ENCODE results near the gene SYT7. TPM values are rescaled to one million over a fixed set of nuclear protein-coding genes. Genes with fewer than 3 reads are reported as not detected.

Gene SYT7
- total and polyA plus RNA-seq, 7 experiments from 2014 or later, result 0.08 to 0.44 TPM; not detected in 5

- intact Hi-C loops (cut with micrococcal nuclease), result no loop called here
- Mint-ChIP-seq H3K4me1 (peaks cover 0 to 6% (median 0%) of the 10 kb centered on the region in 7 donors), H3K27me3 (peaks cover 0 to 18% (median 5%) of the 10 kb centered on the region in 5 donors), H3K4me3 (no peak overlapping the region), H3K9me3 (no peaks in the 10 kb centered on the region), H3K27ac (no peak overlapping the region), H3K36me3 (no peaks in the 10 kb centered on the region)
- H3K36me3 ChIP-seq (ENCODE audit: control insufficient read depth in 2 of 3, insufficient read depth in 3 of 3, low read length in 3 of 3), result no peaks in the 10 kb centered on the region
- no peak for DNase-seq
- H3K4me1 ChIP-seq (ENCODE audit: control insufficient read depth in 2 of 2, insufficient read depth in 2 of 2, low read length in 2 of 2), result no peaks in the 10 kb centered on the region
- POLR2A ChIA-PET, result no interaction called here
- ATAC-seq, result no peak
- no peak overlapping the region for H3K27ac ChIP-seq (ENCODE audit: low read depth, low read length)
- H3K4me3 ChIP-seq (ENCODE audit: low read length), result no peak overlapping the region
- H3K9me3 ChIP-seq (ENCODE audit: control insufficient read depth in 2 of 3, low read length in 3 of 3), result no peaks in the 10 kb centered on the region
- no peaks in the 10 kb centered on the region for H3K27me3 ChIP-seq (ENCODE audit: control insufficient read depth in 2 of 2, insufficient read depth in 2 of 2, low read length in 2 of 2)
- CTCF ChIA-PET, result no interaction called here
Measured at GRCh38 chr11:61626580-61627380, 45.9 kb upstream of the SYT7 start.

- peaks cover 0 to 28% (median 7%) of the 10 kb centered on the region in 5 donors for H3K27me3 Mint-ChIP-seq
- ChIA-PET CTCF (interaction anchor here (0.6 kb wide), 1 partner anchor 1288 kb away, joined by 5 read pairs; no protein-coding TSS in a partner anchor), POLR2A (no interaction called here)
- H3K36me3 Mint-ChIP-seq, result no peaks in the 10 kb centered on the region
- H3K4me3 Mint-ChIP-seq, result no peak overlapping the region
- H3K9me3 Mint-ChIP-seq, result no peaks in the 10 kb centered on the region
- ATAC-seq (no peak), DNase-seq (no peak)
- Histone ChIP-seq H3K27me3 (ENCODE audit: control insufficient read depth in 2 of 2, insufficient read depth in 2 of 2, low read length in 2 of 2) (no peaks in the 10 kb centered on the region), H3K4me3 (ENCODE audit: low read length) (no peak overlapping the region), H3K36me3 (ENCODE audit: control insufficient read depth in 2 of 3, insufficient read depth in 3 of 3, low read length in 3 of 3) (no peaks in the 10 kb centered on the region), H3K4me1 (ENCODE audit: control insufficient read depth in 2 of 2, insufficient read depth in 2 of 2, low read length in 2 of 2) (no peaks in the 10 kb centered on the region), H3K27ac (ENCODE audit: low read depth, low read length) (no peak overlapping the region), H3K9me3 (ENCODE audit: control insufficient read depth in 2 of 3, low read length in 3 of 3) (no peaks in the 10 kb centered on the region)
- intact Hi-C loops (cut with micrococcal nuclease), result no loop called here
- no peak overlapping the region for H3K27ac Mint-ChIP-seq
- peaks cover 0 to 6% (median 0%) of the 10 kb centered on the region in 7 donors for H3K4me1 Mint-ChIP-seq
Measured at GRCh38 chr11:61625525-61625924, 44.6 kb upstream of the SYT7 start.

GRCh38 chr11:61621917-61622585 is 41.2 kb upstream of the SYT7 start:
- Mint-ChIP-seq H3K27ac (no peak overlapping the region), H3K36me3 (no peaks in the 10 kb centered on the region), H3K4me3 (no peak overlapping the region), H3K27me3 (peaks cover 5 to 32% (median 19%) of the 10 kb centered on the region in 5 donors), H3K9me3 (peaks cover 0 to 2% (median 0%) of the 10 kb centered on the region in 11 donors), H3K4me1 (no peaks in the 10 kb centered on the region)
- Histone ChIP-seq H3K27me3 (ENCODE audit: control insufficient read depth in 2 of 2, insufficient read depth in 2 of 2, low read length in 2 of 2) (no peaks in the 10 kb centered on the region), H3K4me3 (ENCODE audit: low read length) (no peak overlapping the region), H3K36me3 (ENCODE audit: control insufficient read depth in 2 of 3, insufficient read depth in 3 of 3, low read length in 3 of 3) (no peaks in the 10 kb centered on the region), H3K27ac (ENCODE audit: low read depth, low read length) (no peak overlapping the region), H3K9me3 (ENCODE audit: control insufficient read depth in 2 of 3, low read length in 3 of 3) (no peaks in the 10 kb centered on the region), H3K4me1 (ENCODE audit: control insufficient read depth in 2 of 2, insufficient read depth in 2 of 2, low read length in 2 of 2) (no peaks in the 10 kb centered on the region)
- POLR2A ChIA-PET, result no interaction called here
- CTCF ChIA-PET, result no interaction called here
- DNase-seq (no peak), ATAC-seq (no peak)
- intact Hi-C loops (cut with micrococcal nuclease), result no loop called here

GRCh38 chr11:61619471-61620226 is 38.8 kb upstream of the SYT7 start:
- Histone ChIP-seq H3K4me1 (ENCODE audit: control insufficient read depth in 2 of 2, insufficient read depth in 2 of 2, low read length in 2 of 2) (no peaks in the 10 kb centered on the region), H3K4me3 (ENCODE audit: low read length) (no peak overlapping the region), H3K27me3 (ENCODE audit: control insufficient read depth in 2 of 2, insufficient read depth in 2 of 2, low read length in 2 of 2) (no peaks in the 10 kb centered on the region), H3K9me3 (ENCODE audit: control insufficient read depth in 2 of 3, low read length in 3 of 3) (no peaks in the 10 kb centered on the region), H3K36me3 (ENCODE audit: control insufficient read depth in 2 of 3, insufficient read depth in 3 of 3, low read length in 3 of 3) (no peaks in the 10 kb centered on the region), H3K27ac (ENCODE audit: low read depth, low read length) (no peak overlapping the region)
- ChIA-PET POLR2A (no interaction called here), CTCF (no interaction called here)
- Mint-ChIP-seq H3K9me3 (peaks cover 0 to 2% (median 0%) of the 10 kb centered on the region in 11 donors), H3K27ac (no peak overlapping the region), H3K36me3 (no peaks in the 10 kb centered on the region), H3K27me3 (peaks cover 6 to 29% (median 19%) of the 10 kb centered on the region in 5 donors), H3K4me1 (no peaks in the 10 kb centered on the region), H3K4me3 (no peak overlapping the region)
- ATAC-seq (no peak), DNase-seq (no peak)
- intact Hi-C loops (cut with micrococcal nuclease), result no loop called here

- H3K27ac Mint-ChIP-seq, result no peak overlapping the region
- Histone ChIP-seq H3K27me3 (ENCODE audit: control insufficient read depth in 2 of 2, insufficient read depth in 2 of 2, low read length in 2 of 2) (no peaks in the 10 kb centered on the region), H3K27ac (ENCODE audit: low read depth, low read length) (no peak overlapping the region), H3K9me3 (ENCODE audit: control insufficient read depth in 2 of 3, low read length in 3 of 3) (no peaks in the 10 kb centered on the region), H3K4me1 (ENCODE audit: control insufficient read depth in 2 of 2, insufficient read depth in 2 of 2, low read length in 2 of 2) (no peaks in the 10 kb centered on the region), H3K4me3 (ENCODE audit: low read length) (no peak overlapping the region), H3K36me3 (ENCODE audit: control insufficient read depth in 2 of 3, insufficient read depth in 3 of 3, low read length in 3 of 3) (no peaks in the 10 kb centered on the region)
- no peaks in the 10 kb centered on the region for H3K36me3 Mint-ChIP-seq
- no peak overlapping the region for H3K4me3 Mint-ChIP-seq
- CTCF ChIA-PET, result no interaction called here
- ATAC-seq (no peak), DNase-seq (no peak)
- POLR2A ChIA-PET, result no interaction called here
- peaks cover 6 to 32% (median 19%) of the 10 kb centered on the region in 5 donors for H3K27me3 Mint-ChIP-seq
- H3K4me1 Mint-ChIP-seq, result no peaks in the 10 kb centered on the region
- peaks cover 0 to 2% (median 0%) of the 10 kb centered on the region in 11 donors for H3K9me3 Mint-ChIP-seq
- intact Hi-C loops (cut with micrococcal nuclease), result no loop called here
Measured at GRCh38 chr11:61618978-61619377, 38.1 kb upstream of the SYT7 start.

GRCh38 chr11:61617515-61617914 is 36.6 kb upstream of the SYT7 start:
- ATAC-seq, result no peak
- no peak overlapping the region for H3K4me3 ChIP-seq (ENCODE audit: low read length)
- H3K4me1 ChIP-seq (ENCODE audit: control insufficient read depth in 2 of 2, insufficient read depth in 2 of 2, low read length in 2 of 2), result no peaks in the 10 kb centered on the region
- H3K9me3 ChIP-seq (ENCODE audit: control insufficient read depth in 2 of 3, low read length in 3 of 3), result no peaks in the 10 kb centered on the region
- H3K36me3 Mint-ChIP-seq, result no peaks in the 10 kb centered on the region
- no peak overlapping the region for H3K27ac ChIP-seq (ENCODE audit: low read depth, low read length)
- no peaks in the 10 kb centered on the region for H3K27me3 ChIP-seq (ENCODE audit: control insufficient read depth in 2 of 2, insufficient read depth in 2 of 2, low read length in 2 of 2)
- no peak overlapping the region for H3K27ac Mint-ChIP-seq
- no peaks in the 10 kb centered on the region for H3K4me1 Mint-ChIP-seq
- ChIA-PET POLR2A (no interaction called here), CTCF (no interaction called here)
- H3K36me3 ChIP-seq (ENCODE audit: control insufficient read depth in 2 of 3, insufficient read depth in 3 of 3, low read length in 3 of 3), result no peaks in the 10 kb centered on the region
- no peak overlapping the region for H3K4me3 Mint-ChIP-seq
- intact Hi-C loops (cut with micrococcal nuclease), result no loop called here
- no peak for DNase-seq
- H3K9me3 Mint-ChIP-seq, result peaks cover 0 to 2% (median 0%) of the 10 kb centered on the region in 11 donors
- peaks cover 6 to 29% (median 17%) of the 10 kb centered on the region in 5 donors for H3K27me3 Mint-ChIP-seq
